ENCODE data around the gene RNASE1.

Gene RNASE1

DNA sequence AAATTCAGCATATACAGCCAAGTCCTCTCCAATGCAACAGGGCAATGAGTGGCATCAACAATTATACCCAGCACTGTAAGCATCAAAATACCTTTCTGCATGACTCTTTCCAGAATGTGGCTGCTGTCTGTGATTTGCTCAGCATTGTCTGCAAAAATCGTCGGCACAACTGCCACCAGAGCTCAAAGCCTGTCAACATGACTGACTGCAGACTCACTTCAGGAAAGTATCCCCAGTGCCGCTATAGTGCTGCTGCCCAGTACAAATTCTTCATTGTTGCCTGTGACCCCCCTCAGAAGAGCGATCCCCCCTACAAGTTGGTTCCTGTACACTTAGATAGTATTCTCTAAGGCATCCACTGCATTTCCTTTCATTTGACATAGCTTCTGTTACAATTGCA is 20.8 kb downstream of the RNASE1 start:
- Histone ChIP-seq H3K27ac (ENCODE audit: low read length) (peak overlapping the region; percentile 82), H3K4me3 (ENCODE audit: low read length) (peak overlapping the region; percentile 53), H3K4me2 (ENCODE audit: low read length) (peak overlapping the region; percentile 78)

DNA sequence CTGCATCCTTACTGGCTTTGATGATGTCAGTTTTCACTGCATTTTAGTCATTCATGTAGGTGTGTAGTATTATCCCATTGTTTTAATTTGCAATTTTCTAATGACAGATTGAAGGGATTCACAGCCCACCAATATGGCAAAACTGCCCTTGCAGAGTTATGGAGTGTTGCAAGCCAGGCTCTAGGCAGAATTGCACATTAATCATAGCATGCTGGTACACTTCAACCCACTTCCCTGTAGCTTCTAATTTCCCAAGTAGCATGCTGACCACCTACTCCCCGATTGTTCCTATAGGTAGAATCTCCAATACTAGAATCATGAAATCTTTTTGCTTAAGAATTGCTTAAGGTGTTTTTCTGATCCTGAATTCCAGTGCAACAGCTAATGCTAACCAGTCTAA is 26.7 kb downstream of the RNASE1 start:
- Histone ChIP-seq H3K27ac (ENCODE audit: low read length) (no peak overlapping the region), H3K27me3 (ENCODE audit: low read depth, low read length) (no peaks in the 10 kb centered on the region), H3K79me2 (ENCODE audit: low read length) (no peaks in the 10 kb centered on the region), H3K9me3 (ENCODE audit: insufficient read depth, low read length) (no peaks in the 10 kb centered on the region), H2AFZ (ENCODE audit: low read depth, low read length) (no peak overlapping the region), H3K4me1 (ENCODE audit: low read length) (peaks cover 10% of the 10 kb centered on the region), H3K9ac (ENCODE audit: low read length) (no peak overlapping the region), H3K36me3 (replicated peaks; ENCODE audit: low read depth, low read length) (peaks cover 3% of the 10 kb centered on the region), H3K4me2 (ENCODE audit: low read length) (no peak overlapping the region), H4K20me1 (ENCODE audit: insufficient read depth, low read length) (no peaks in the 10 kb centered on the region), H3K4me3 (ENCODE audit: low read length) (no peak overlapping the region)
- TF ChIP-seq, protein P1, sequence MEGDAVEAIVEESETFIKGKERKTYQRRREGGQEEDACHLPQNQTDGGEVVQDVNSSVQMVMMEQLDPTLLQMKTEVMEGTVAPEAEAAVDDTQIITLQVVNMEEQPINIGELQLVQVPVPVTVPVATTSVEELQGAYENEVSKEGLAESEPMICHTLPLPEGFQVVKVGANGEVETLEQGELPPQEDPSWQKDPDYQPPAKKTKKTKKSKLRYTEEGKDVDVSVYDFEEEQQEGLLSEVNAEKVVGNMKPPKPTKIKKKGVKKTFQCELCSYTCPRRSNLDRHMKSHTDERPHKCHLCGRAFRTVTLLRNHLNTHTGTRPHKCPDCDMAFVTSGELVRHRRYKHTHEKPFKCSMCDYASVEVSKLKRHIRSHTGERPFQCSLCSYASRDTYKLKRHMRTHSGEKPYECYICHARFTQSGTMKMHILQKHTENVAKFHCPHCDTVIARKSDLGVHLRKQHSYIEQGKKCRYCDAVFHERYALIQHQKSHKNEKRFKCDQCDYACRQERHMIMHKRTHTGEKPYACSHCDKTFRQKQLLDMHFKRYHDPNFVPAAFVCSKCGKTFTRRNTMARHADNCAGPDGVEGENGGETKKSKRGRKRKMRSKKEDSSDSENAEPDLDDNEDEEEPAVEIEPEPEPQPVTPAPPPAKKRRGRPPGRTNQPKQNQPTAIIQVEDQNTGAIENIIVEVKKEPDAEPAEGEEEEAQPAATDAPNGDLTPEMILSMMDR (IDR thresholded peaks at IDR 0.05; ENCODE audit: low read depth, low read length): no peak
- TF ChIP-seq EZH2phosphoT487 (IDR thresholded peaks at IDR 0.05; ENCODE audit: low read depth): no peak

More for the DNA sequence above, 20.8 kb downstream of the RNASE1 start:
- H3K9ac ChIP-seq (ENCODE audit: low read length): peak overlapping the region; percentile 29
- no peaks in the 10 kb centered on the region for H3K9me3 ChIP-seq (ENCODE audit: insufficient read depth, low read length)
- H3K36me3 ChIP-seq (replicated peaks; ENCODE audit: low read depth, low read length): peaks cover 3% of the 10 kb centered on the region
- H3K79me2 ChIP-seq (ENCODE audit: low read length): no peaks in the 10 kb centered on the region
- TF ChIP-seq EZH2phosphoT487 (IDR thresholded peaks at IDR 0.05; ENCODE audit: low read depth): no peak
- H2AFZ ChIP-seq (ENCODE audit: low read depth, low read length): peak overlapping the region; percentile 22; the same call in 1 of the 2 replicates
- peaks cover 33% of the 10 kb centered on the region for H3K4me1 ChIP-seq (ENCODE audit: low read length)
- H3K27me3 ChIP-seq (ENCODE audit: low read depth, low read length): no peaks in the 10 kb centered on the region
- no peaks in the 10 kb centered on the region for H4K20me1 ChIP-seq (ENCODE audit: insufficient read depth, low read length)

DNA sequence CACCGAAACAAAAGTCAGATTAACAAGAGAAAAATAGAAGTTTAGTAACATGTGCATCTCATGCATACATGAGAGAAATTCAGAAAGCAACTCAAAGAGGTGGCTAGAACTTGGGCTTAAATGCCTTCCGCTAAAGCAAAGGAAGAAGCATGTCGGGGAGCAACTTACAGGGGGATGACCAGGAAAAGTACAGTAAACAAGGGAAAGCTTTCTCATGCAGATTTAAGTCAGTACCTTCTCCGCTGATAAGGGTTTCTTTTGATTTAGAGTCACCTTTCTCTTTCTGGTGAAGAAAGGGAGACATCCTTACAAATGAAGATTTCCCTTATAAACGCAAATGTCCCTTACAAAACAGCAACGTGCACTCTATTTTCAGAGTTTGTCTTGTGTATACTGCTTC is 27.6 kb downstream of the RNASE1 start:
- peaks cover 2% of the 10 kb centered on the region for H3K36me3 ChIP-seq (replicated peaks; ENCODE audit: low read depth, low read length)
- H3K9me3 ChIP-seq (ENCODE audit: insufficient read depth, low read length): no peaks in the 10 kb centered on the region
- TF ChIP-seq EZH2phosphoT487 (IDR thresholded peaks at IDR 0.05; ENCODE audit: low read depth): no peak
- TF ChIP-seq, protein P1 (IDR thresholded peaks at IDR 0.05; ENCODE audit: low read depth, low read length): no peak
- H3K79me2 ChIP-seq (ENCODE audit: low read length): no peaks in the 10 kb centered on the region
- no peak overlapping the region for H3K4me3 ChIP-seq (ENCODE audit: low read length)
- no peaks in the 10 kb centered on the region for H3K27me3 ChIP-seq (ENCODE audit: low read depth, low read length)
- no peaks in the 10 kb centered on the region for H4K20me1 ChIP-seq (ENCODE audit: insufficient read depth, low read length)
- H2AFZ ChIP-seq (ENCODE audit: low read depth, low read length): no peak overlapping the region
- H3K9ac ChIP-seq (ENCODE audit: low read length): no peak overlapping the region
- H3K4me1 ChIP-seq (ENCODE audit: low read length): peaks cover 5% of the 10 kb centered on the region
- H3K4me2 ChIP-seq (ENCODE audit: low read length): no peak overlapping the region
- no peak overlapping the region for H3K27ac ChIP-seq (ENCODE audit: low read length)

DNA sequence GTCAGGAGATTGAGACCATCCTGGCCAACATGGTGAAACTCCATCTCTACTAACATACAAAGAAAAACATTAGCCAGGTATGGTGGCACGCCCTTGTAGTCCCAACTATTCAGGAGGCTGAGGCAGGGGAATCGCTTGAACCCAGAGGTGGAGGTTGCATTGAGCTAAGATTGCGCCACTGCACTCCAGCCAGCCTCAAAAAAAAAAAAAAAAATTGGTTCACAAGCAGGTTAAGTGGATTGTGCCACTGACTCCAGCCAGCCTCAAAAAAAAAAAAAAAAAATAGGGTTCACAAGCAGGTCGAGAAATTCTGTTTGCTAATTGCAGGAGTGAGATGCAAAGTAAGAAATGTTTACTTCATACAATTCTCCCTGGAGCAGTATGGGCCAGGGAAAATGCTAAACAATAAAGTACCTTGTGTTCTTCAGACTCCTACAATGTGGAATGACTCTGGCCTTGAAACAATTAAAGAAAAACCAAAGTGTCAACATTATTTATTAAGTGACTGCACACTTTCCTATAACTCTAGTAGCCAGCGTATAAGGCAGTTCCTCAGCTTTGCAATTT is 28.3 kb downstream of the RNASE1 start:
- no peaks in the 10 kb centered on the region for H3K9me3 ChIP-seq (ENCODE audit: insufficient read depth, low read length)
- H3K79me2 ChIP-seq (ENCODE audit: low read length): no peaks in the 10 kb centered on the region
- no peak overlapping the region for H3K4me2 ChIP-seq (ENCODE audit: low read length)
- TF ChIP-seq, protein P1 (IDR thresholded peaks at IDR 0.05; ENCODE audit: low read depth, low read length): no peak
- TF ChIP-seq EZH2phosphoT487 (IDR thresholded peaks at IDR 0.05; ENCODE audit: low read depth): no peak
- H3K4me3 ChIP-seq (ENCODE audit: low read length): no peak overlapping the region
- no peaks in the 10 kb centered on the region for H3K27me3 ChIP-seq (ENCODE audit: low read depth, low read length)
- no peak overlapping the region for H3K27ac ChIP-seq (ENCODE audit: low read length)
- no peak overlapping the region for H3K9ac ChIP-seq (ENCODE audit: low read length)
- no peaks in the 10 kb centered on the region for H3K4me1 ChIP-seq (ENCODE audit: low read length)
- H3K36me3 ChIP-seq (replicated peaks; ENCODE audit: low read depth, low read length): no peaks in the 10 kb centered on the region
- H4K20me1 ChIP-seq (ENCODE audit: insufficient read depth, low read length): no peaks in the 10 kb centered on the region
- no peak overlapping the region for H2AFZ ChIP-seq (ENCODE audit: low read depth, low read length)

All from OCI-LY3 (cell line).